T-helper 1 cell treated with Interleukin-12 subunit alpha and Interleukin-12 subunit beta and Interleukin-4 antibody, amounts not matched to agents 30 μg/mL and 1 μg/mL, for 36 hours (primary cell): ENCODE data around the gene SELENOO.
A peak's percentile ranks its signal among the peaks of the same experiment; 100 is the strongest.

Experiments
- H3K27ac Mint-ChIP-seq: one replicate; pipeline ENCODE4 v1.8.0; 2021; ENCODE audit warnings: mild to moderate bottlenecking, mixed read lengths
- H3K27me3 Mint-ChIP-seq: one replicate; pipeline ENCODE4 v1.8.0; 2021; ENCODE audit warnings: low read depth, mixed read lengths
- H3K36me3 Mint-ChIP-seq: one replicate; pipeline ENCODE4 v1.8.0; 2021; ENCODE audit warnings: low read depth, mixed read lengths
- H3K4me1 Mint-ChIP-seq: one replicate; pipeline ENCODE4 v1.8.0; 2021; ENCODE audit warnings: low read depth, mixed read lengths
- H3K4me3 Mint-ChIP-seq: one replicate; pipeline ENCODE4 v1.8.0; 2021; ENCODE audit warnings: mild to moderate bottlenecking, moderate library complexity, mixed read lengths
- H3K9me3 Mint-ChIP-seq: one replicate; pipeline ENCODE4 v1.8.0; 2021; ENCODE audit warnings: mixed read lengths

The SELENOO gene

GRCh38 chr22:50261615-50262459, 61.0 kb downstream of the SELENOO start, which contains the start of gene MAPK12:
Gene MAPK12 (minus strand): TSS chr22:50261683. CDS start chr22:50261509, 174 bp downstream.
- Mint-ChIP-seq H3K36me3 (peaks cover 3% of the 10 kb centered on the region), H3K4me1 (peaks cover 4% of the 10 kb centered on the region), H3K27me3 (peaks cover 10% of the 10 kb centered on the region), H3K27ac (peak within 1 kb of the TSS; percentile 9), H3K4me3 (peak within 1 kb of the TSS; percentile 70), H3K9me3 (no peaks in the 10 kb centered on the region)

GRCh38 chr22:50262460-50262911, 61.7 kb downstream of the SELENOO start:
- H3K36me3 Mint-ChIP-seq, result peaks cover 3% of the 10 kb centered on the region
- H3K9me3 Mint-ChIP-seq, result no peaks in the 10 kb centered on the region
- H3K4me3 Mint-ChIP-seq, result peak overlapping the region; percentile 70
- peaks cover 10% of the 10 kb centered on the region for H3K27me3 Mint-ChIP-seq
- peaks cover 4% of the 10 kb centered on the region for H3K4me1 Mint-ChIP-seq
- H3K27ac Mint-ChIP-seq, result peak overlapping the region; percentile 9

GRCh38 chr22:50262973-50263617, 62.3 kb downstream of the SELENOO start:
- peaks cover 10% of the 10 kb centered on the region for H3K27me3 Mint-ChIP-seq
- H3K4me1 Mint-ChIP-seq, result peaks cover 4% of the 10 kb centered on the region
- peaks cover 3% of the 10 kb centered on the region for H3K36me3 Mint-ChIP-seq
- no peak overlapping the region for H3K27ac Mint-ChIP-seq
- no peak overlapping the region for H3K4me3 Mint-ChIP-seq
- no peaks in the 10 kb centered on the region for H3K9me3 Mint-ChIP-seq

- Mint-ChIP-seq H3K4me1 (peaks cover 8% of the 10 kb centered on the region), H3K27ac (no peak overlapping the region)
Measured at GRCh38 chr22:50264104-50264745, 63.4 kb downstream of the SELENOO start.

GRCh38 chr22:50264946-50265669, 64.3 kb downstream of the SELENOO start:
- Mint-ChIP-seq H3K4me3 (no peak overlapping the region), H3K36me3 (peaks cover 3% of the 10 kb centered on the region), H3K9me3 (no peaks in the 10 kb centered on the region), H3K27ac (no peak overlapping the region), H3K4me1 (peaks cover 11% of the 10 kb centered on the region), H3K27me3 (peaks cover 7% of the 10 kb centered on the region)

More at GRCh38 chr22:50264104-50264745, 63.4 kb downstream of the SELENOO start:
- no peak overlapping the region for H3K4me3 Mint-ChIP-seq
- H3K9me3 Mint-ChIP-seq, result no peaks in the 10 kb centered on the region
- peaks cover 3% of the 10 kb centered on the region for H3K36me3 Mint-ChIP-seq
- H3K27me3 Mint-ChIP-seq, result peaks cover 7% of the 10 kb centered on the region

GRCh38 chr22:50266994-50267393, 66.2 kb downstream of the SELENOO start:
- peaks cover 6% of the 10 kb centered on the region for H3K27me3 Mint-ChIP-seq
- no peak overlapping the region for H3K4me3 Mint-ChIP-seq
- H3K36me3 Mint-ChIP-seq, result peaks cover 3% of the 10 kb centered on the region
- peaks cover 11% of the 10 kb centered on the region for H3K4me1 Mint-ChIP-seq
- H3K9me3 Mint-ChIP-seq, result no peaks in the 10 kb centered on the region
- H3K27ac Mint-ChIP-seq, result no peak overlapping the region
